ENCODE measurements around the gene TBX20. TPM values are rescaled to one million over a fixed set of nuclear protein-coding genes. Genes with fewer than 3 reads are reported as not detected.

Gene TBX20
- total and polyA plus RNA-seq, 9 of the 15 experiments (the other 6 are each of a cell fraction or from before 2014, with no cell fraction given), result not detected

DNA sequence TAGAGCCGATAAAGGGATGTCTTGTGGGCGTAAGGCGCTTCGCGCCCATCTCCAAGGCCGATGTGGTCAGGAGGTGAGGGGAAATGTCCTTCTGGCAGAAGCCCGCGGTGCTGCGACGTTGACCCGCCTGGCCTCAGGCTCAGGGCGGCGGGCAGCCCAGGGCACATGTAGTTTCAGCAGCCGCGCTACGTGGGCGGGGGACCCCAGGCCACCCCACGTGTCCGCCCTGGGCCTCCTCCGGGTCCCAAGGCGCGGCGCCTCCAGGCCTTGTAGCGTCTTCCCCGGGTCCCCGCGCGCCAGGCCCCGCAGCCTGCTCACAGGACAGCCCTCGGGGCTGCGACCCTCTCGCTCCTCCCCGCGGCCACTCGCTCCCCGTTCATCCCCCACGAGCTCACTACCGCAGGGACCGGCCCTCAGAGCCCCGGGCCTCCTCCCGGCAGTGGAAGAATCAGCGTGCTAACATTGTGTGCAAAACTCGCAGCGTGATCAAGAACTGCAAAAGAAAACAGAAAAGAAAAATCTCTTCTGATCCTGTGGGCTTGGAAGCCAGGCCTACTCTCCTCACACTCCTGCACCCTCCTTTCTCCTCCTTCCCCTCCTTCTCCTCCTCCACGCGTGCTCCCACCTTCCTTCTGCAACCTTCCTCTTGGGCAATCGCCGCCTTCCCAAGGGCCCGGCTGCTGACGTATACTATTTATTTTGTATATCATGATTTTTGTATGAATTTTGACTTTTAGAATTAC lies 4.4 kb upstream of the TBX20 start:
- no TSS peak for BruUV-seq (replicated peaks)
- H3K36me3 ChIP-seq (ENCODE audit: control insufficient read depth, insufficient read depth, low read length), result no peaks in the 10 kb centered on the region
- H3K4me3 ChIP-seq, result no peak overlapping the region
- 8% methylated on average over 30 of the region's 50 CpGs for whole genome bisulfite sequencing (ENCODE audit: insufficient coverage, low coverage, missing lambda C conversion rate)
- in situ Hi-C loops (cut with MboI), result no loop called here
- H3K27me3 ChIP-seq (ENCODE audit: control insufficient read depth in 2 of 2, insufficient read depth in 2 of 2, low read length in 2 of 2), result peaks cover 43 to 92% of the 10 kb centered on the region in 2 experiments
- DNase-seq (ENCODE audit: extremely low read depth in 1 of 4, low spot score in 3 of 4) (no peak), ATAC-seq (no peak), FAIRE-seq (no peak)
- H3K79me2 ChIP-seq (ENCODE audit: control insufficient read depth, insufficient read depth, low read length), result no peaks in the 10 kb centered on the region
- H3K9me1 ChIP-seq (ENCODE audit: control insufficient read depth, insufficient read depth, low read length), result no peaks in the 10 kb centered on the region
- intact Hi-C loops (cut with micrococcal nuclease), result no loop called here
- H3K27ac ChIP-seq (ENCODE audit: extremely low read depth, low read depth, low read length), result no peak overlapping the region
- no peaks in the 10 kb centered on the region for H4K20me1 ChIP-seq (replicated peaks; ENCODE audit: control insufficient read depth, insufficient read depth, low read length)
- no peak overlapping the region for H3K9ac ChIP-seq (ENCODE audit: insufficient read depth in 1 of 2, low read depth in 2 of 2, low read length in 2 of 2)
- CTCF ChIA-PET (ENCODE audit: low intra/inter-chr PET ratio), result no interaction called here
- peaks cover 0 to 21% of the 10 kb centered on the region in 2 experiments; a peak in 2 of 5 replicates for H3K4me1 ChIP-seq (replicated peaks in 1 of 2; ENCODE audit: control insufficient read depth in 2 of 2, insufficient read depth in 2 of 2, low read length in 2 of 2)
- no peaks in the 10 kb centered on the region for H3K9me3 ChIP-seq (replicated peaks; ENCODE audit: control insufficient read depth, insufficient read depth, low read depth, low read length)
- no peak overlapping the region for H3K4me2 ChIP-seq (ENCODE audit: insufficient read depth, low read length)
- H2AFZ ChIP-seq (ENCODE audit: low read depth, low read length), result no peak overlapping the region
- POLR2A ChIA-PET, result no interaction called here
- TF ChIP-seq, protein P1, sequence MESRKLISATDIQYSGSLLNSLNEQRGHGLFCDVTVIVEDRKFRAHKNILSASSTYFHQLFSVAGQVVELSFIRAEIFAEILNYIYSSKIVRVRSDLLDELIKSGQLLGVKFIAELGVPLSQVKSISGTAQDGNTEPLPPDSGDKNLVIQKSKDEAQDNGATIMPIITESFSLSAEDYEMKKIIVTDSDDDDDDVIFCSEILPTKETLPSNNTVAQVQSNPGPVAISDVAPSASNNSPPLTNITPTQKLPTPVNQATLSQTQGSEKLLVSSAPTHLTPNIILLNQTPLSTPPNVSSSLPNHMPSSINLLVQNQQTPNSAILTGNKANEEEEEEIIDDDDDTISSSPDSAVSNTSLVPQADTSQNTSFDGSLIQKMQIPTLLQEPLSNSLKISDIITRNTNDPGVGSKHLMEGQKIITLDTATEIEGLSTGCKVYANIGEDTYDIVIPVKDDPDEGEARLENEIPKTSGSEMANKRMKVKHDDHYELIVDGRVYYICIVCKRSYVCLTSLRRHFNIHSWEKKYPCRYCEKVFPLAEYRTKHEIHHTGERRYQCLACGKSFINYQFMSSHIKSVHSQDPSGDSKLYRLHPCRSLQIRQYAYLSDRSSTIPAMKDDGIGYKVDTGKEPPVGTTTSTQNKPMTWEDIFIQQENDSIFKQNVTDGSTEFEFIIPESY (CRISPR knock-in tag; IDR thresholded peaks at IDR 0.05), result no peak
- TF ChIP-seq, protein P2, sequence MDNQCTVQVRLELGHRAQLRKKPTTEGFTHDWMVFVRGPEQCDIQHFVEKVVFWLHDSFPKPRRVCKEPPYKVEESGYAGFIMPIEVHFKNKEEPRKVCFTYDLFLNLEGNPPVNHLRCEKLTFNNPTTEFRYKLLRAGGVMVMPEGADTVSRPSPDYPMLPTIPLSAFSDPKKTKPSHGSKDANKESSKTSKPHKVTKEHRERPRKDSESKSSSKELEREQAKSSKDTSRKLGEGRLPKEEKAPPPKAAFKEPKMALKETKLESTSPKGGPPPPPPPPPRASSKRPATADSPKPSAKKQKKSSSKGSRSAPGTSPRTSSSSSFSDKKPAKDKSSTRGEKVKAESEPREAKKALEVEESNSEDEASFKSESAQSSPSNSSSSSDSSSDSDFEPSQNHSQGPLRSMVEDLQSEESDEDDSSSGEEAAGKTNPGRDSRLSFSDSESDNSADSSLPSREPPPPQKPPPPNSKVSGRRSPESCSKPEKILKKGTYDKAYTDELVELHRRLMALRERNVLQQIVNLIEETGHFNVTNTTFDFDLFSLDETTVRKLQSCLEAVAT (IDR thresholded peaks at IDR 0.05), result no peak

All from K562 (cell line).